NB4 (cell line): Measurements from ENCODE around the gene KLHL26.

Source experiments
- CTCF ChIP-seq: IDR thresholded peaks from one replicate; pipeline ENCODE4 v1.5.1; 2012; ENCODE audit warnings: low read depth, low read length
- MYC ChIP-seq: IDR thresholded peaks from 2 replicates; pipeline ENCODE4 v1.6.1; 2011; ENCODE audit warnings: low read depth, low read length
- POLR2A ChIP-seq: IDR thresholded peaks from 2 replicates; pipeline ENCODE4 v1.6.1; 2011; ENCODE audit warnings: mild to moderate bottlenecking; ENCODE audit not compliant: insufficient read length; ENCODE audit errors: extremely low read depth
- TF ChIP-seq, protein P1 (sequence below): IDR thresholded peaks from 2 replicates; pipeline ENCODE4 v1.6.1; 2011; ENCODE audit warnings: low read depth, low read length

GRCh38 chr19:18715416-18715815 lies 78.6 kb downstream of the KLHL26 start:
- no peak for TF ChIP-seq POLR2A
- no peak for TF ChIP-seq CTCF
- TF ChIP-seq MYC: no peak
- TF ChIP-seq, protein P1, sequence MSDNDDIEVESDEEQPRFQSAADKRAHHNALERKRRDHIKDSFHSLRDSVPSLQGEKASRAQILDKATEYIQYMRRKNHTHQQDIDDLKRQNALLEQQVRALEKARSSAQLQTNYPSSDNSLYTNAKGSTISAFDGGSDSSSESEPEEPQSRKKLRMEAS: no peak
